Measurements from ENCODE around the gene CORIN.

CORIN gene

DNA sequence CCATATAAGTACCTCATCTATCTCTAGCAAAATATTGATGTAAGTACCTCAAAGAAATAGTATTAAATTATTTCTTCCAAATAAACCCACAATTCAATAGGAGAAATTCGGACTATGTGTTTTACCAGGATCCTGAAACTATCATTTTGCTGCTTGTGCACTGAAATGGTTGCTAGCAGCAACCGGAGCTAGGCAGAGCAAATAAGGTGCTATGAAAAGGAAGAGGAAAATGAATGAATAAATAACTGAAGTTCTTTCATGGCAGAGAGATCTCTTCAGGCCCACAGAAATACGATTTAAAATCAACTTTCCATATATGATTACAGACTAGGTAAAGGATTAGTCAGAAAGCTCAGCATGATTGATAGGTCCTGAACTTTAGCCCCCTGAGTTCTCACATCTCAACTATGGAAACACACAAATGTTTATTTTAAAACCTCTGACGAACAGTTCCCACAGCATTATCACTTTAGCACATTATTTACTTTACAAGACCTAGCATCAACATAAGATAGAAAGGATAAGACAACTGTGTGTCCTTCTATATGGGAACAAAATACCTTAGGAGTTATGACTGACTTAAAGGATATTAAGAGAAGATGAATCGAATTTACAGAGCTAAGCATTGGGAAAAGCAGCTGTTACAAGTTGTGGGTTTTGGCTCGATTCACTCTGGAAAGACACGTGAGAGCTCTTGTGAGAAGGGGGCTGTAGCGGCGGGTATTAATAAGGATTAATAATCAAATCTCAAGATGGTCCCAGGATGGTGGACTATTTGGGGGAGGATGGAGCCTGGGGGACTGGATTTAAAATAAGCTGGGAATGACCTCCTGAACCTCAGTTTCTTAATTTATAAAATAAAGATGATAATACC, 104.3 kb downstream of the CORIN start:
- Histone ChIP-seq H3K27ac (ENCODE audit: low read length) (no peak overlapping the region), H3K27me3 (ENCODE audit: low read depth, low read length) (no peaks in the 10 kb centered on the region), H3K4me1 (ENCODE audit: low read length) (no peaks in the 10 kb centered on the region), H2AFZ (ENCODE audit: low read depth, low read length) (no peak overlapping the region), H4K20me1 (ENCODE audit: insufficient read depth, low read length) (no peaks in the 10 kb centered on the region), H3K36me3 (replicated peaks; ENCODE audit: low read depth, low read length) (no peaks in the 10 kb centered on the region), H3K9me3 (ENCODE audit: insufficient read depth, low read length) (no peaks in the 10 kb centered on the region), H3K79me2 (ENCODE audit: low read length) (no peaks in the 10 kb centered on the region), H3K4me2 (ENCODE audit: low read length) (no peak overlapping the region), H3K4me3 (ENCODE audit: low read length) (no peak overlapping the region), H3K9ac (ENCODE audit: low read length) (no peak overlapping the region)
- TF ChIP-seq, protein P1, sequence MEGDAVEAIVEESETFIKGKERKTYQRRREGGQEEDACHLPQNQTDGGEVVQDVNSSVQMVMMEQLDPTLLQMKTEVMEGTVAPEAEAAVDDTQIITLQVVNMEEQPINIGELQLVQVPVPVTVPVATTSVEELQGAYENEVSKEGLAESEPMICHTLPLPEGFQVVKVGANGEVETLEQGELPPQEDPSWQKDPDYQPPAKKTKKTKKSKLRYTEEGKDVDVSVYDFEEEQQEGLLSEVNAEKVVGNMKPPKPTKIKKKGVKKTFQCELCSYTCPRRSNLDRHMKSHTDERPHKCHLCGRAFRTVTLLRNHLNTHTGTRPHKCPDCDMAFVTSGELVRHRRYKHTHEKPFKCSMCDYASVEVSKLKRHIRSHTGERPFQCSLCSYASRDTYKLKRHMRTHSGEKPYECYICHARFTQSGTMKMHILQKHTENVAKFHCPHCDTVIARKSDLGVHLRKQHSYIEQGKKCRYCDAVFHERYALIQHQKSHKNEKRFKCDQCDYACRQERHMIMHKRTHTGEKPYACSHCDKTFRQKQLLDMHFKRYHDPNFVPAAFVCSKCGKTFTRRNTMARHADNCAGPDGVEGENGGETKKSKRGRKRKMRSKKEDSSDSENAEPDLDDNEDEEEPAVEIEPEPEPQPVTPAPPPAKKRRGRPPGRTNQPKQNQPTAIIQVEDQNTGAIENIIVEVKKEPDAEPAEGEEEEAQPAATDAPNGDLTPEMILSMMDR (IDR thresholded peaks at IDR 0.05; ENCODE audit: low read depth, low read length) = no peak
- TF ChIP-seq EZH2phosphoT487 (IDR thresholded peaks at IDR 0.05; ENCODE audit: low read depth) = no peak

DNA sequence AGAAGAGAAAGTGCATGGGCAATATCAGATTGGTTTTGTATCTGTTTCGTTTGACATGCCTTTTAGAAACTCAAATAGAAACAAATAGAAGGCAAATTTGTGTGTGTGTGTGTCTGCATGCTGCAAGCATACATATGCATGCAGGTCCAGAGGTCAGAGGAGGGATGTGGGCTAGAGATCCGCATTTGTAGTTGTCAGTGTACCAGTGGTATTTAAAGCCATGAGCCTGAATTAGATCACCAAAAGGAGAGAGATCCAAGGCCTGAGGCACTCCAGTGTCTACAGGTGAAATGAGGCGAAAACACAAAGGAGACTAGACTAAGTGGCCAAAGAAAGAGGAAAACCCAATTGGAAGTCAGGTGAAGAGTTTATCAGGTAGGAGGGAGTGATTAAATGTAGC, 106.7 kb downstream of the CORIN start:
- Histone ChIP-seq H3K27me3 (ENCODE audit: low read depth, low read length) (no peaks in the 10 kb centered on the region), H3K9ac (ENCODE audit: low read length) (no peak overlapping the region), H4K20me1 (ENCODE audit: insufficient read depth, low read length) (no peaks in the 10 kb centered on the region), H3K4me2 (ENCODE audit: low read length) (no peak overlapping the region), H3K4me1 (ENCODE audit: low read length) (no peaks in the 10 kb centered on the region), H3K9me3 (ENCODE audit: insufficient read depth, low read length) (no peaks in the 10 kb centered on the region), H3K36me3 (replicated peaks; ENCODE audit: low read depth, low read length) (no peaks in the 10 kb centered on the region), H3K79me2 (ENCODE audit: low read length) (no peaks in the 10 kb centered on the region), H3K27ac (ENCODE audit: low read length) (no peak overlapping the region), H3K4me3 (ENCODE audit: low read length) (no peak overlapping the region), H2AFZ (ENCODE audit: low read depth, low read length) (no peak overlapping the region)
- no peak for TF ChIP-seq EZH2phosphoT487 (IDR thresholded peaks at IDR 0.05; ENCODE audit: low read depth)
- TF ChIP-seq, protein P1 (IDR thresholded peaks at IDR 0.05; ENCODE audit: low read depth, low read length) = no peak

DNA sequence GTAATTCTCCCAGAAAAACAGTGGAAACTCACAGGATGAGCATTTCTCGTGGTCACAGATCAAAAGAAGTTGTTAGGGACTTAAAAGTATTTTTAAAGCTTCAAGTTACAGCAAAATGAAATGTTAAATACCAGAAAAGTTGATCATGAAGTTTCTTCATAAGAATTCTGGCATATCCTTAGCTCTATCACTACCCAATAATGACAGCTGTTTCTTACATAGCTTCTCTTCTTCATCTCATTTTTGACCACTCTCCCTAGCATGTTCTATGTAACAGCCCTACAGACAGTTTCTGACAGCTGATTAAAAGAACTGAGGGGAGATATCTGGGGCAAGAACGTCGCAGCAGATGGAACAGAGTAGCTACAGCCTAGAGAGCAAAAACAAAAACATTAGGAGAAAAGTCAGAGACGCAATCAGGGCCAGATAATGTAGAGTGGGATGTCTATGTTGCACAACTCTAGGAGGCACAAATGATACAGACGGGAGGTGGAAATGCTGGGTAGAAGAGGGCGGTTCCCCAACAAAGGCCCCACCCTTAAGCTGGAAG, 108.7 kb downstream of the CORIN start:
- H3K9ac ChIP-seq (ENCODE audit: low read length) = no peak overlapping the region
- no peak for TF ChIP-seq EZH2phosphoT487 (IDR thresholded peaks at IDR 0.05; ENCODE audit: low read depth)
- TF ChIP-seq, protein P1 (IDR thresholded peaks at IDR 0.05; ENCODE audit: low read depth, low read length) = no peak
- H3K27ac ChIP-seq (ENCODE audit: low read length) = no peak overlapping the region
- no peaks in the 10 kb centered on the region for H3K9me3 ChIP-seq (ENCODE audit: insufficient read depth, low read length)
- no peaks in the 10 kb centered on the region for H3K79me2 ChIP-seq (ENCODE audit: low read length)
- no peaks in the 10 kb centered on the region for H4K20me1 ChIP-seq (ENCODE audit: insufficient read depth, low read length)
- H2AFZ ChIP-seq (ENCODE audit: low read depth, low read length) = no peak overlapping the region
- no peaks in the 10 kb centered on the region for H3K4me1 ChIP-seq (ENCODE audit: low read length)
- no peak overlapping the region for H3K4me2 ChIP-seq (ENCODE audit: low read length)
- H3K4me3 ChIP-seq (ENCODE audit: low read length) = no peak overlapping the region
- H3K27me3 ChIP-seq (ENCODE audit: low read depth, low read length) = no peaks in the 10 kb centered on the region
- no peaks in the 10 kb centered on the region for H3K36me3 ChIP-seq (replicated peaks; ENCODE audit: low read depth, low read length)

DNA sequence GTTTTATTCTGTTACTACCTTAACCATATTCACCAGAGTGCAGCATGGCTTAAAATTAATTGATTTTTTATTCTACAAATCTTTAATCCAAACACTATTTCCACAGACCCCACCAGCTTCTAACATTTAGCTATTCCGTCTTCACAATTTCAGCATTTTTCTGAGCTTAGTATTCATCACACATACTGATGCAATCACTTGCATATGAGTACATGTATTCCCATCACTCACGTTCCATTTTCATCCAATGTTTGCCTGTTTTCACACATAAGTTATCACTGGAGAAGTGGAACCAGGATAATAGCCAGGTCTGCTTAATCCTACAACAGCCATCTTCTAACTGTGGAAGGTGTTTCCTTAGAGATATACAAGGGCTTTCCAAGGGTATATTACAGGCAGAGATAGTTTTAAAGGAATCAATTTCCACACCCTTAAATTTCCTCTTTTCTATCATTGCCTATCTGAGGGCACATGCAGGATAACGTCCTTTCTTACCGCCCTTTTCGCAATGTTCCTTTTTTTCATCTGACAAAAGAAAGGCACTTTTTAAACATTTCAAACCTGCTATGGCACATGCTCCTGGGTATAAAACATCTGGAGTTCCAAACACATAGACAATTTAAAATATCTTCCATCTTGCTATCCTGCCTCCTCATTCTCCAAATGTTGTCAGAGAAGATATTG, 115.8 kb downstream of the CORIN start:
- no peak overlapping the region for H3K4me3 ChIP-seq (ENCODE audit: low read length)
- TF ChIP-seq, protein P1 (IDR thresholded peaks at IDR 0.05; ENCODE audit: low read depth, low read length) = no peak
- no peak for TF ChIP-seq EZH2phosphoT487 (IDR thresholded peaks at IDR 0.05; ENCODE audit: low read depth)
- H3K36me3 ChIP-seq (replicated peaks; ENCODE audit: low read depth, low read length) = no peaks in the 10 kb centered on the region
- H3K4me1 ChIP-seq (ENCODE audit: low read length) = no peaks in the 10 kb centered on the region
- H4K20me1 ChIP-seq (ENCODE audit: insufficient read depth, low read length) = no peaks in the 10 kb centered on the region
- H2AFZ ChIP-seq (ENCODE audit: low read depth, low read length) = no peak overlapping the region
- no peak overlapping the region for H3K4me2 ChIP-seq (ENCODE audit: low read length)
- no peaks in the 10 kb centered on the region for H3K79me2 ChIP-seq (ENCODE audit: low read length)
- H3K27me3 ChIP-seq (ENCODE audit: low read depth, low read length) = no peaks in the 10 kb centered on the region
- no peak overlapping the region for H3K9ac ChIP-seq (ENCODE audit: low read length)
- H3K9me3 ChIP-seq (ENCODE audit: insufficient read depth, low read length) = no peaks in the 10 kb centered on the region; the same call in 1 of the 2 replicates
- H3K27ac ChIP-seq (ENCODE audit: low read length) = no peak overlapping the region
